ENCODE results near the gene INAVA. TPM values are rescaled to one million over a fixed set of nuclear protein-coding genes. Genes with fewer than 3 reads are reported as not detected.

Gene INAVA
- polyA plus RNA-seq, 3 donors = not detected

- TF ChIP-seq, protein P1, sequence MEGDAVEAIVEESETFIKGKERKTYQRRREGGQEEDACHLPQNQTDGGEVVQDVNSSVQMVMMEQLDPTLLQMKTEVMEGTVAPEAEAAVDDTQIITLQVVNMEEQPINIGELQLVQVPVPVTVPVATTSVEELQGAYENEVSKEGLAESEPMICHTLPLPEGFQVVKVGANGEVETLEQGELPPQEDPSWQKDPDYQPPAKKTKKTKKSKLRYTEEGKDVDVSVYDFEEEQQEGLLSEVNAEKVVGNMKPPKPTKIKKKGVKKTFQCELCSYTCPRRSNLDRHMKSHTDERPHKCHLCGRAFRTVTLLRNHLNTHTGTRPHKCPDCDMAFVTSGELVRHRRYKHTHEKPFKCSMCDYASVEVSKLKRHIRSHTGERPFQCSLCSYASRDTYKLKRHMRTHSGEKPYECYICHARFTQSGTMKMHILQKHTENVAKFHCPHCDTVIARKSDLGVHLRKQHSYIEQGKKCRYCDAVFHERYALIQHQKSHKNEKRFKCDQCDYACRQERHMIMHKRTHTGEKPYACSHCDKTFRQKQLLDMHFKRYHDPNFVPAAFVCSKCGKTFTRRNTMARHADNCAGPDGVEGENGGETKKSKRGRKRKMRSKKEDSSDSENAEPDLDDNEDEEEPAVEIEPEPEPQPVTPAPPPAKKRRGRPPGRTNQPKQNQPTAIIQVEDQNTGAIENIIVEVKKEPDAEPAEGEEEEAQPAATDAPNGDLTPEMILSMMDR (IDR thresholded peaks at IDR 0.05) = no peak
- Histone ChIP-seq H3K4me1 (ENCODE audit: control insufficient read depth in 1 of 2, insufficient read depth in 2 of 2, low read length in 2 of 2) (no peaks in the 10 kb centered on the region), H3K4me2 (replicated peaks; ENCODE audit: extremely low read depth, low read length, poor library complexity, severe bottlenecking) (no peak overlapping the region), H3K9ac (ENCODE audit: insufficient read depth, low read length, poor library complexity, severe bottlenecking) (no peak overlapping the region), H3K27ac (ENCODE audit: low read depth in 1 of 2, low read length in 2 of 2) (no peak overlapping the region), H4K20me1 (ENCODE audit: insufficient read depth, low read length) (no peaks in the 10 kb centered on the region), H3K4me3 (replicated peaks in 1 of 3; ENCODE audit: low read depth in 2 of 3, low read length in 3 of 3) (no peak overlapping the region), H3K36me3 (replicated peaks in 1 of 2; ENCODE audit: control insufficient read depth in 1 of 2, insufficient read depth in 2 of 2, low read length in 2 of 2) (no peaks in the 10 kb centered on the region), H3K79me2 (ENCODE audit: insufficient read depth, low read length) (no peaks in the 10 kb centered on the region), H2AFZ (ENCODE audit: insufficient read depth, low read depth, low read length, poor library complexity, severe bottlenecking) (no peak overlapping the region), H3K9me3 (replicated peaks in 1 of 2; ENCODE audit: control insufficient read depth in 1 of 2, insufficient read depth in 1 of 2, low read length in 2 of 2) (peaks cover 10 to 20% of the 10 kb centered on the region in 2 donors), H3K27me3 (ENCODE audit: control insufficient read depth in 2 of 2, insufficient read depth in 2 of 2, low read length in 2 of 2) (no peaks in the 10 kb centered on the region)
- H3K27me3 Mint-ChIP-seq (ENCODE audit: low read depth in 3 of 3) = no peaks in the 10 kb centered on the region
- no peak overlapping the region for H3K27ac Mint-ChIP-seq
- intact Hi-C loops (cut with micrococcal nuclease) = no loop called here
- H3K4me1 Mint-ChIP-seq = no peaks in the 10 kb centered on the region
- H3K4me3 Mint-ChIP-seq = no peak overlapping the region
- DNase-seq = no peak
- WGBS (ENCODE audit: insufficient coverage) = 90% methylated on average over 2 of the region's 2 CpGs
- no peaks in the 10 kb centered on the region for H3K36me3 Mint-ChIP-seq
- peaks cover 7 to 22% (median 14%) of the 10 kb centered on the region in 7 donors for H3K9me3 Mint-ChIP-seq
Observed at GRCh38 chr1:200951016-200951415, 56.3 kb downstream of the INAVA start.

DNA sequence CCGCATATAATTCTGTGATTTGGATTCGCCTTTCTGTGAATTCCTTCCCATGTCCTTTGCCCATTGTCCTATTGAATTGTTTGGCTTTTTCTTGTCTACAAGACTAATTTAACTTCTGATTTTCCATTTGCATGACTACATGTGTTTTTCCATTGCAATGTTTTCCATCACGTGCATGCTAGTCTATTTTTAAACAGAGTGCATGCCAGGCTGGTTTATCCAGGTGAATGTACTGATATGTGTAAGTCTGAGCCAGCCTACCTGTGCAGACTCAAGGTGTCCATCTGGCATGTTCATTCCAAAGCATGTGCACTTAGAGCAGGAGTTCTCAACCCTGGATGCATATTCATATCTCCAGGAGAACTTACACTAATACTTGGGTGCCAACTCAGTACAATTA lies 59.7 kb downstream of the INAVA start:
- Histone ChIP-seq H3K9me3 (replicated peaks in 1 of 2; ENCODE audit: control insufficient read depth in 1 of 2, insufficient read depth in 1 of 2, low read length in 2 of 2) (no peaks in the 10 kb centered on the region), H3K4me2 (replicated peaks; ENCODE audit: extremely low read depth, low read length, poor library complexity, severe bottlenecking) (no peak overlapping the region), H4K20me1 (ENCODE audit: insufficient read depth, low read length) (no peaks in the 10 kb centered on the region), H3K4me3 (replicated peaks in 1 of 3; ENCODE audit: low read depth in 2 of 3, low read length in 3 of 3) (no peak overlapping the region), H3K79me2 (ENCODE audit: insufficient read depth, low read length) (no peaks in the 10 kb centered on the region), H3K36me3 (replicated peaks in 1 of 2; ENCODE audit: control insufficient read depth in 1 of 2, insufficient read depth in 2 of 2, low read length in 2 of 2) (no peaks in the 10 kb centered on the region), H3K4me1 (ENCODE audit: control insufficient read depth in 1 of 2, insufficient read depth in 2 of 2, low read length in 2 of 2) (no peaks in the 10 kb centered on the region), H3K27me3 (ENCODE audit: control insufficient read depth in 2 of 2, insufficient read depth in 2 of 2, low read length in 2 of 2) (no peaks in the 10 kb centered on the region), H3K9ac (ENCODE audit: insufficient read depth, low read length, poor library complexity, severe bottlenecking) (no peak overlapping the region), H3K27ac (ENCODE audit: low read depth in 1 of 2, low read length in 2 of 2) (no peak overlapping the region), H2AFZ (ENCODE audit: insufficient read depth, low read depth, low read length, poor library complexity, severe bottlenecking) (no peak overlapping the region)
- WGBS (ENCODE audit: insufficient coverage) = 94% methylated on average over 2 of the region's 3 CpGs
- Mint-ChIP-seq H3K4me1 (no peaks in the 10 kb centered on the region), H3K36me3 (no peaks in the 10 kb centered on the region), H3K9me3 (no peaks in the 10 kb centered on the region), H3K27ac (no peak overlapping the region), H3K27me3 (ENCODE audit: low read depth in 3 of 3) (peaks cover 0 to 6% (median 1%) of the 10 kb centered on the region in 3 donors), H3K4me3 (no peak overlapping the region)
- TF ChIP-seq, protein P1 (IDR thresholded peaks at IDR 0.05) = no peak
- intact Hi-C loops (cut with micrococcal nuclease) = no loop called here
- DNase-seq = no peak
